ENCODE data around the gene COL5A1. TPM values are rescaled to one million over a fixed set of nuclear protein-coding genes. Genes with fewer than 3 reads are reported as not detected.

Gene COL5A1
- total RNA-seq, 2 experiments from 2014 or later = 0.23 to 0.24 TPM

DNA sequence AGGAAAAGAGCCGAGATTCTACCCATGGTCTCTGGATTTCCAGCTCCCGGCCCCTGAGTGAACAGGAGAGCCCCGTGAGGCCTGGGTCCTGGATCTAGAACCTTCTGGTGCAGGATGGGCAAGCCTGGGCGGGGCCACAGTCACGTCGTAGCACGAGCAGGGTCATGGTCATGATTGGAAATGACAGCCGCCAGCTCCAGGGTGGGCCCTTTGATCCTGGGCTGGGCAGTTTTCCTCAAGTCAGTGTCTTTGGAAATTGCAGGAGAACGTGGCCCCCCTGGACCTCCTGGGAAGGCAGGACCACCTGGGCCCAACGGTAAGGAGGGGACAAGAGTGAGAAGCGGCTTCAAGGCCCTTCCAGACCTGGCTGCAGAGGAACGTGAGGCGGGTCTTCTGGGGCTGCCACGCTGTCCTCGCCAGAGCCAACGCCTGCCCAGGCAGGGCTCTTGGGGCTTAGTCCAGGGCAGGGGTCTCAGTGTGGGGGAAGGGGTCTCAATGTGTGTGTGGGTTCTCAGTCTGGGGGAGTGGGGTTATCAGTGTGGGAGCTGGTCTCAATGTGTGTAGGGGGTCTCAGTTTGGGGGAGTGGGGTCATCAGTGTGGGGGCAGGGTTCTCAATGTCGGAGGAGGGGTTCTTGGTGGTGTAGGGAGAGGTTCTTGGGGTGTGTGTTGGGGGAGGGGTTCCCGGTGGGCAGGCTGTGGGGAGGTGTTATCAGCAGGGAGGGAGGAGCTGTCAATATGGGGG, 241.6 kb downstream of the COL5A1 start:
- Mint-ChIP-seq H3K9me3 (no peaks in the 10 kb centered on the region), H3K4me1 (no peaks in the 10 kb centered on the region), H3K4me3 (no peak overlapping the region), H3K36me3 (no peaks in the 10 kb centered on the region), H3K27me3 (peaks cover 6% of the 10 kb centered on the region), H3K27ac (no peak overlapping the region)
- no peak for DNase-seq

DNA sequence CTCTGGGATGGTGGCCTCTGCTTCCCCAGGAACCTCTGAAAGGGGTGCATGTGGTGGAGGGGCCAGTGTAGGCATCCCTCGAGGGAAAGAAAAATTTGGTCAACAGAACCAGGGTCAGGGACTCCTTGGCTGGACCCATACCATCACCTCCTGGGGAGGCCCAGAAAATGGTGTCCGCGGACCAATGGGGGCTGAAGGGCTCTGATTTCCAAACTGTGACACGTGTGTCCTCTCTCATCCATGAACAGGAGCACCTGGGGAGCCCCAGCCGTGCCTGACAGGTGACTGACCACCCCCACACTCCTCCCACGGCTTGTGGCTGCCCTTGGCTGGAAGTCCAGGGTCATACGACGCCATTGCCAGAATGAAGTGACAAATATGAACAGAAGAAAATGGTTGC, 242.9 kb downstream of the COL5A1 start:
- H3K9me3 Mint-ChIP-seq = no peaks in the 10 kb centered on the region
- no peaks in the 10 kb centered on the region for H3K36me3 Mint-ChIP-seq
- no peak for DNase-seq
- no peak overlapping the region for H3K4me3 Mint-ChIP-seq
- no peaks in the 10 kb centered on the region for H3K4me1 Mint-ChIP-seq
- no peak overlapping the region for H3K27ac Mint-ChIP-seq
- H3K27me3 Mint-ChIP-seq = peaks cover 5% of the 10 kb centered on the region

DNA sequence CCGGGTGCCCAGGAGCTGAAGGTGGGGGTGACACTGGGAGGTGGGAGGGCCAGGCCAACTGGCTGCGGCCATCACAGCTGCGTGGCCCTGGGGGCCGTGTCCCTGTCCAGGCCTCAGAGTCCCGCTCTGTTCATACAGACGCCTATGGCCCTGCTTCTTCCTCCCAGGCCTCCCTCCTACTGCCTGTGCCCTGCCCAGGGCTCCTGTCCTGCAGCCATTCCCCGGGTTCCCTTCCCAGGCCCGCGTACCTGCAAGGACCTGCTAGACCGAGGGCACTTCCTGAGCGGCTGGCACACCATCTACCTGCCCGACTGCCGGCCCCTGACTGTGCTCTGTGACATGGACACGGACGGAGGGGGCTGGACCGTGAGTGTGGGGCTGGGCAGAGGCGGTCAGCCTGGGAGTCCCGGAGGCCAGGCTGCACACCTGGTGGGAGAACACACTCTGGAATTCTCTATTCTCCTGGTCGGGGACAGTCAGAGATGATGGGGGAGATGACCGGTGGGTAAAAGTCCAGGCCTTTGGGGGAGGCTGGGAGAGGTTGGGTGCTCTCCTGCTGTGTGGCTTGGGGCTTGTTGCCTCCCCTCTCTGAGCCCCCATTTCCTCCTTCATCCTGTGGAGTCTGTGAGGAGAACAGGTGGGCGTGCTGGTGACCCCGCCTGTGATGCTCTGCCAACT, 243.5 kb downstream of the COL5A1 start:
- Mint-ChIP-seq H3K4me1 (no peaks in the 10 kb centered on the region), H3K27ac (no peak overlapping the region), H3K9me3 (no peaks in the 10 kb centered on the region), H3K4me3 (no peak overlapping the region), H3K27me3 (peaks cover 5% of the 10 kb centered on the region), H3K36me3 (no peaks in the 10 kb centered on the region)
- no peak for DNase-seq

DNA sequence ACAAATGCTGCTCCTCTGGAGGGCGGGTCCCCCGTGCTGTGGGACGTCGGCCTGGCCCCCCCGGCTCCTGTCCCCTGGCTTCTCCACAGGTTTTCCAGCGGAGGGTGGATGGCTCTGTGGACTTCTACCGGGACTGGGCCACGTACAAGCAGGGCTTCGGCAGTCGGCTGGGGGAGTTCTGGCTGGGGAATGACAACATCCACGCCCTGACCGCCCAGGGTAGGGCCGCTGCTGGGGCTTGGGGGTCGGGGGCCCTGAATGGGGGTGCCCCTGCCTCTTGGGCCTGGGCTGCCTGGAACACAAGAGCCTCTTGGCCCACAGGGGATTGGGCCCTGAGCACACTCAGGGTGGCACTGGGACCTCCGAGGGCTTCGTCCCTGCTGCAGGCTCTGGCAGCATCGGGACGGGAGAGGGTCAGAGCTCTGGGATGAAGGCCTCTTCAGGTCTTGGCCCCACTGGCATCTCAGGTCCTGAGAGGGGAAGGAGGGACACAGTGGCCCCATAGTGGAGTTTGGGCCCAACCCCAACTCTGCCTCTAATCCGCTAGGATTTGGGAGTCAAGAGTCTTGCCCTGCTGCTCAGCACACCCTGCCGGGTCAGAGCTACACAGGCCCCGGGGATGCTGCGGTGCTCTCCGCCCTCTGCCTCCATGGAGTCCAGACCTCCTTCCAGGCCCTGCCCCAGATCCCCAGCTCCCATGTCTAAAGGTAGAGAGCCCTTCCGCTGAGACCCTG, 244.2 kb downstream of the COL5A1 start:
- no peak for DNase-seq
- H3K4me1 Mint-ChIP-seq = no peaks in the 10 kb centered on the region
- H3K27ac Mint-ChIP-seq = no peak overlapping the region
- H3K4me3 Mint-ChIP-seq = no peak overlapping the region
- no peaks in the 10 kb centered on the region for H3K9me3 Mint-ChIP-seq
- H3K27me3 Mint-ChIP-seq = peaks cover 5% of the 10 kb centered on the region
- no peaks in the 10 kb centered on the region for H3K36me3 Mint-ChIP-seq

DNA sequence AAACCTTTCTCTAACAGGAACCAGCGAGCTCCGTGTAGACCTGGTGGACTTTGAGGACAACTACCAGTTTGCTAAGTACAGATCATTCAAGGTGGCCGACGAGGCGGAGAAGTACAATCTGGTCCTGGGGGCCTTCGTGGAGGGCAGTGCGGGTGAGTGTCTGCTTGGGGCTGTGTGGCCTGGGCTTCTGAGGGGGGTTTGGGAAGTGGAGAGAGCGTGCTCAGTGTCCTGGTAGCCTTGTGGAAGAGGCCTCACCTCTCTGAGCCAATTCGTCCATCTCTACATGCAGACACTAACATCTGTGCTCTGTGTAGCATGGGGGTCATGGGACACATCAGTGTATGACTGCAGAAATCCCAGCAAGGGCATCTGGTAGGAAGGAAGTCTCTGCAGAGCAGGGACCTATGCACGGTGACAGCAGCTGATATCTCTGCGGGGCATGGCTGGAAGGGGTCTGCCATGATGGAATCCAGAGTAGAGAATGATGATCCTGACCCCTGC, 244.9 kb downstream of the COL5A1 start:
- no peak overlapping the region for H3K27ac Mint-ChIP-seq
- no peaks in the 10 kb centered on the region for H3K36me3 Mint-ChIP-seq
- H3K9me3 Mint-ChIP-seq = no peaks in the 10 kb centered on the region
- no peak overlapping the region for H3K4me3 Mint-ChIP-seq
- peaks cover under 1% of the 10 kb centered on the region for H3K27me3 Mint-ChIP-seq
- no peaks in the 10 kb centered on the region for H3K4me1 Mint-ChIP-seq
- DNase-seq = no peak

DNA sequence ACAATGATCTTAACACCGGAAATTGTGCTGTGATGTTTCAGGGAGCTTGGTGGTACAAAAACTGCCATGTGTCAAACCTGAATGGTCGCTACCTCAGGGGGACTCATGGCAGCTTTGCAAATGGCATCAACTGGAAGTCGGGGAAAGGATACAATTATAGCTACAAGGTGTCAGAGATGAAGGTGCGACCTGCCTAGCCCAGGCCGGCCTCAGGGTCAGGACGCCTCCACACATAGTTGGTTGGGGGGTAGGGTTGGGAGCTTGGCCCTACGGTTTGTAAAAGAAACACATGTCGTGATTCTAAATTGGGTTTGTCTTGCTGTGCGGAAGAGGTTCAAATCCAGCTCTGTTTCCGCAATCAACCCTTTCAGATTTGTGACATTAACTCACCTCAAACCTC, 245.6 kb downstream of the COL5A1 start:
- Mint-ChIP-seq H3K4me3 (no peak overlapping the region), H3K36me3 (no peaks in the 10 kb centered on the region), H3K4me1 (no peaks in the 10 kb centered on the region), H3K27me3 (no peaks in the 10 kb centered on the region), H3K9me3 (no peaks in the 10 kb centered on the region), H3K27ac (no peak overlapping the region)
- DNase-seq = no peak

DNA sequence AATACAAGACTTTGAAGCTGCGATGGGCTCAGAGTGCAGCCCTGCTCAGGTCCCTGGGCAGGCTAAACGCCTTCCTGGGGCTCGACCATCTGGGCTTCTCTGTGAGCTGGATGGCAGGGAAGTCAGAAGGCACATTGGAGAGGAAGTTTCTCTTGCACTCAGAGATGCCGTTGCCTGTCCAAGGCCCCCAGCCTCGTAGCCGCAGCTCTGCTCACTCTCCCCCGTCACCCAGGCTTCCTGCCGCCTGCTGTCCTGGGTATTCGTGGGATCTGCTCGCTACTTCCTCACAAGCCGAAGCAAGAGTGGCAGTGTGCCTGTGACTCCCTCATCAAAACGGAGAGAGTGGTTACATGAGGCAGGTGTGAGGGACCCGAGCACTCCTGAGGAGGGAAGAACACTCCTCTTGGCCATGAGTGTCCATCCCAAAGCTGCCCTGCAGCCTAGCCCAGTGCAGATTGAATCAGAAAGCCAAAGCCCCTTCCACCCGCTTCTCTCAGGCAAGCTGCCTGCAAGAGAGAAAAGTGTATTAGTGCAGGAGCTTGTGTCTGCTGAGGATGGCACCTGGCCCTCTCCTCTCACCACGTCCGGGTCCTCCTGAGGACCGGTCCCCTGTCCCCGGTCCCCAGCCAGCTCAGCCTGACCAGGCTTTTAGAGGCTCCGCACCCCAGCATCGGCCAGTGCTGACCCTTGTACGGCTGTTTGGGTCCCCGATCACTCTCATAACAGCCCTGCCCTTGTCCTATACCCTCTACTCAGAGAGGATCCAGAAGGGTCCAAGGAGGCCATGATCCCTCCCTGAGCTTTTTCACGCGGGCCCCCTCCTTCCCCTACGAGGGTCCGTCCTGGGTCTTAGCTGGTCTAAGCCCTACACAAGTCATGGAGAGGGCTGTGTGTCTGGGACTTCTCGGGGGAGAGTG, 246.3 kb downstream of the COL5A1 start:
- Mint-ChIP-seq H3K27ac (no peak overlapping the region), H3K36me3 (no peaks in the 10 kb centered on the region), H3K27me3 (peaks cover 4% of the 10 kb centered on the region), H3K4me3 (no peak overlapping the region), H3K9me3 (no peaks in the 10 kb centered on the region), H3K4me1 (no peaks in the 10 kb centered on the region)
- DNase-seq = no peak

DNA sequence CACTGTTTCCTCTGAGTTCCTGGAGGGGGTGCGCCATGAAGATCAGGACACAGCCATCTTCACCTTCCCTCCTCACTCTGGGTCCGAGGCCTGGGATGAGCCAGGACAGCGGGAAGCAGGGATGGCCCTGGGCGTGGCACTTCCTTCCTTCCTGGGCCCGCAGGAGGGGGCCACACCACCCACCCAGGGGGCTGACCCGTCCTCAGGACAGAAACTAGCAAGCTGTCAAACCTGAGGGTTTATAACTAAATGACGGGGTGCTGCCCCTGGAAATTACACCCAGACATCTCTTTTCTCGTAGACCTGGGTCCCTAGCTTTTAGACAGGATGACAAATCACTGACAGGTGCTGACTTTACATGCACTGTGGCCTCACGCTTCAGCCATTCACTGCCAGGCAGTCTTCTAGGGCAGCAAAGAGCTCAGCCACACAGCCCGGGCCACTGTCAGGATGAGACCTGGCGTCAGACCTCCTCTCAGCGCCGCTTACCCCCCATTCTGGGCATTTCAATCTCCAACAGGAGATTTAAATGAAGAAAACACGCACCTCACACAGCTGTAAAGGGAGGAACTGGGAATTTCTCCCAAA, 247.1 kb downstream of the COL5A1 start:
- H3K4me1 Mint-ChIP-seq = no peaks in the 10 kb centered on the region
- H3K27ac Mint-ChIP-seq = no peak overlapping the region
- no peak overlapping the region for H3K4me3 Mint-ChIP-seq
- H3K27me3 Mint-ChIP-seq = peaks cover 4% of the 10 kb centered on the region
- no peak for DNase-seq
- no peaks in the 10 kb centered on the region for H3K9me3 Mint-ChIP-seq
- no peaks in the 10 kb centered on the region for H3K36me3 Mint-ChIP-seq

DNA sequence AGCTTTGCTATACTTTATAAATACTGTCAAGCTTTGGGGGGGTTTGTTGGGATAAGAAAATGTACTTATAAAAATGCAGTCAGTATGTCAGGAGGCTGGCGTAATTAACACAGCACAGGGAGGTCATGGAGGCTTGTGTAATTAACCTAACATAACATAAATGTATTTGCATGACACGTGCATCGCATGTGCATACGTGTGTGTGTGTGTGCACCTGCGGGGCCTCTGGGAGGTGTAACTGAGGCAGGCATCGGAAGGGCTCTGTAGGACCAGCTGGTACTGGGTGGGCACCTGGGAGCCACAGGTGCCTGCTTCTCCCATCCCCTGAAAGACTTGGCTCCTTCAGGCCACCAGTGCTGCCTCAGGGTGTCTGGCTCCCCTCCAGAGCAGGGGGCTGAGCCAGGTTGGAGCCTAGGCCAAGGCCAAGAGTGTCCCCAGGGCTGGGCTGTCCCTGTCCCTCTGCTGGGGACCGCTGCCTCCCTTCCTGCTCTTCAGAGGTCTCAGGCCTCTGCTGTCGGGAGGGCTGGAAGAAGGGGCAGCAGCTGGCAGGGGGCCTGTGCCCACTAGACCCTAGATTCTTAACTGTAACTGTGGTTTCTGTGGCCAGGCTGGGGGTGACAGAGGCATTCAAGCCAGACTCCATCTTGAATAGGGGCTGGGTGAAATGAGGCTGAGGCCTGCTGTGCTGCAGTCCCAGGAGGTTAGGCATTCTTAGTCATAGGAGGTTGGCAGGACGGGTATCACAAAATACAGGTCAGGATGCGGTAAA, 248.0 kb downstream of the COL5A1 start:
- Mint-ChIP-seq H3K4me3 (no peak overlapping the region), H3K4me1 (no peaks in the 10 kb centered on the region), H3K27ac (no peak overlapping the region), H3K36me3 (no peaks in the 10 kb centered on the region), H3K27me3 (peaks cover 7% of the 10 kb centered on the region), H3K9me3 (no peaks in the 10 kb centered on the region)
- DNase-seq = no peak

DNA sequence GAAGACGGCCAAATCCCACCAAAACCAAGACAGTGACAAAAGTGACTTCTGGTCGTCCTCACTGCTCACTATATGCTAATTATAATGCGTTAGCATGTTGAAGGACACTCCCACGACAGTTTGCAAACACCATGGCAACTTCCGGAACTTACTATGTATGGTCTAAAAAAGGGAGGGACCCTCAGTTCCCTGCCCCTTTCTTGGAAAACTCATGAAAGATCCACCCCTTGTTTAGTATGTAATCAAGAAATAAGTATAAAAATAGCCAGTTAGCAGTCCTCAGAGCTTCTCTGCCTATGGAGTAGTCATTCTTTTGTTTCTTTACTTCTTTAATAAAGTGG, 248.5 kb downstream of the COL5A1 start:
- H3K9me3 Mint-ChIP-seq = no peaks in the 10 kb centered on the region
- no peaks in the 10 kb centered on the region for H3K36me3 Mint-ChIP-seq
- no peak for DNase-seq
- no peak overlapping the region for H3K27ac Mint-ChIP-seq
- H3K27me3 Mint-ChIP-seq = peaks cover 7% of the 10 kb centered on the region
- no peaks in the 10 kb centered on the region for H3K4me1 Mint-ChIP-seq
- H3K4me3 Mint-ChIP-seq = no peak overlapping the region

DNA sequence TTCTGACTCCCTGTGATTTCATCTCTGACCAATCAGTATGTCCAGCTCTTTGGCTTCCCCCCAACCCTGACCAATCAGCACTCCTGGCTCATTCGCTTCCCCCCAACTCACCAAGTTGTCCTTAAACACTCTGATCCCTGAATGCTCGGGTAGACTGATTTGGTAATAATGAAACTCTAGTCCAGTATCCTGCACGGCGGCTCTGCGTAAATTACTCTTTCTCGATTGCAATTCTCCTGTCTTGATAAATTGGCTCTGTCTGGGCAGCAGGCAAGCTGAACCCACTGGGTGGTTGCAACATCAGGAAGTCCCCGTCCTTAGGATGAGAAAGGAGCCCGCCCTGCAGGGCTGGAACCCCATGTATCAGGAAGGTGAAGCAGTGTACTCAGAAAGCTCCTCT, 249.4 kb downstream of the COL5A1 start:
- Mint-ChIP-seq H3K4me1 (no peaks in the 10 kb centered on the region), H3K36me3 (no peaks in the 10 kb centered on the region), H3K9me3 (no peaks in the 10 kb centered on the region), H3K27me3 (peaks cover 7% of the 10 kb centered on the region), H3K27ac (no peak overlapping the region), H3K4me3 (no peak overlapping the region)
- no peak for DNase-seq

DNA sequence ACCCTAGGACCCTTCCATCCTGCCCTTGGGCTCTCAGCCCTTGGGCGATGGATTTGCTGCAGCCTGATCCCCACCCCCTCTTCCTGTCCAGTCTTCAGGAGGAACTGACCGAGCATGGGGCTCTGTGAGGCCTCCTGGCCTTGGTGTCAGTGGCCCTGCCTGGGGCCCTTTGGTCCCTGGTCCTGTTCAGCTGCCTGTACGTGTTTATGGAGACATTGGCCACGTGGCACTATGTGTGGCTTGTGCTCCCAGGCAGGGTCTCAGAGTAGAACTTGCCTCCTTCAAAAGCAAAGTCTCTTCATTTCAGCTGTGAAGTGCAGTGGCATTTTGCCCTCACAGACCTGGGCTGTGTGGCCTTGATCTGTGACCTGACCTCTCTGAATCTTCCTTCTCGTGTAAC, 250.1 kb downstream of the COL5A1 start:
- Mint-ChIP-seq H3K27me3 (peaks cover 7% of the 10 kb centered on the region), H3K27ac (no peak overlapping the region), H3K4me1 (no peaks in the 10 kb centered on the region), H3K9me3 (no peaks in the 10 kb centered on the region), H3K36me3 (no peaks in the 10 kb centered on the region), H3K4me3 (no peak overlapping the region)
- DNase-seq = no peak

DNA sequence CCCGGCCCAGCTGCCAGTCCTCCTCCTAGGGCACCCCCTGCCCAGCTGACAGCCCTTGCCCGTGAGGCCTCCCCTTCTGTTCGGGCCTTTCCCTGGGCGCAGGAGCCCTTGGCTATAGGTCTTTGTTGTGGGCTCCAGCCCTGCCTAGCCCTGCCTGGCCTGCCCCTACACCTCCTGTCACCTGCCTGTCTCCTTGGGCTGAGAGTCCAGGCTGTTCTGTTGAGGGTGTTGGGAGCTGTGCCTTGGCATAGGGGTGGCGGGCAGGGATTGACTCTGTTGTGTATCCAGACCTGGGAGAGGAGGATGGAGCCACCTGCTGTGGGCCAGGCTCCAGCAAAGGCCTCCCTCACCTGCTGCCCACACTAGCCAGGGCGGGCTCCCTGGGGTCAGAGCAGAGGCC, 250.6 kb downstream of the COL5A1 start:
- H3K4me1 Mint-ChIP-seq = no peaks in the 10 kb centered on the region
- H3K36me3 Mint-ChIP-seq = no peaks in the 10 kb centered on the region
- no peak overlapping the region for H3K4me3 Mint-ChIP-seq
- no peaks in the 10 kb centered on the region for H3K9me3 Mint-ChIP-seq
- H3K27me3 Mint-ChIP-seq = peaks cover 7% of the 10 kb centered on the region
- DNase-seq = no peak
- H3K27ac Mint-ChIP-seq = no peak overlapping the region
